Gastrocnemius medialis (tissue), 4 donors: Measurements from ENCODE around the gene LUC7L2.

Experiments
- CTCF ChIP-seq, 5 experiments: fragments of 450-650 bp in 3 of 5; fragments of 200-600 bp in 2 of 5; sonication (generic) in 2 of 5; IDR thresholded peaks in 4 of 5; conservative IDR thresholded peaks in 1 of 5; 1 replicate in 4 of 5; 2 replicates in 1 of 5; pipeline ENCODE4 v1.5.1; 2016 to 2019; ENCODE audit warnings: antibody characterized with exemption in 5 of 5, mild to moderate bottlenecking in 3 of 5, moderate library complexity in 3 of 5
- POLR2A ChIP-seq, 2 donors: fragments of 450-650 bp; IDR thresholded peaks; one replicate each; pipeline ENCODE4 v1.6.1; 2017; ENCODE audit warnings: antibody characterized with exemption in 2 of 2, mild to moderate bottlenecking in 2 of 2, moderate library complexity in 2 of 2

- TF ChIP-seq POLR2A (IDR thresholded peaks at IDR 0.05): no peak
- TF ChIP-seq CTCF (IDR thresholded peaks at IDR 0.05 in 4 of 5, conservative IDR thresholded peaks at IDR 0.05 in 1 of 5): no peak
These were observed 14.7 kb upstream of the LUC7L2 start for GRCh38 chr7:139345042-139345441.
